22Rv1 (cell line): Measurements from ENCODE around the gene SLC25A17.

Experiments used
- ZFX ChIP-seq: fragments of 450-650 bp; IDR thresholded peaks from 2 replicates; pipeline ENCODE4 v1.6.1; 2017; ENCODE audit warnings: antibody characterized with exemption, borderline replicate concordance
- TF ChIP-seq, protein P1 (sequence below): fragments of 450-650 bp; IDR thresholded peaks from 2 replicates; pipeline ENCODE4 v1.5.1; 2017; ENCODE audit warnings: mild to moderate bottlenecking

DNA sequence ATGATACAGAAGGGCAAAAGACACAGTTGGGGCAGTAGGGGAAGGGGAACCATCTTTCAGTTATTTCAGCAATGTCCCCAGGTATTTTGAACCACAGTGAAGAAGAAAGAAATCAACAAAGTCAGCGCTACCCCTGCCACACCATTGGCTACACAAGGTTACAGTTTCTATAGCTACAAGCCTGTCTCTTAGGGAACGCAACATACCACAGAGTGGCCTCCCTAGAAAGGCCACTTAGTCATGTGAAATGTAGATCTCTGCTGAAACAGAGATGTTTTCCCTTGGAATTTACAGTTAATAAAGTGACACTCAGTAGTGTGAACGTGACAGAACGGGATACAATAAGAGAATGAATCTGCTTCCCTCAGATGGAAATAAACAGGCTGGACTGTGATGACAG lies 85.2 kb downstream of the SLC25A17 start:
- TF ChIP-seq, protein P1, sequence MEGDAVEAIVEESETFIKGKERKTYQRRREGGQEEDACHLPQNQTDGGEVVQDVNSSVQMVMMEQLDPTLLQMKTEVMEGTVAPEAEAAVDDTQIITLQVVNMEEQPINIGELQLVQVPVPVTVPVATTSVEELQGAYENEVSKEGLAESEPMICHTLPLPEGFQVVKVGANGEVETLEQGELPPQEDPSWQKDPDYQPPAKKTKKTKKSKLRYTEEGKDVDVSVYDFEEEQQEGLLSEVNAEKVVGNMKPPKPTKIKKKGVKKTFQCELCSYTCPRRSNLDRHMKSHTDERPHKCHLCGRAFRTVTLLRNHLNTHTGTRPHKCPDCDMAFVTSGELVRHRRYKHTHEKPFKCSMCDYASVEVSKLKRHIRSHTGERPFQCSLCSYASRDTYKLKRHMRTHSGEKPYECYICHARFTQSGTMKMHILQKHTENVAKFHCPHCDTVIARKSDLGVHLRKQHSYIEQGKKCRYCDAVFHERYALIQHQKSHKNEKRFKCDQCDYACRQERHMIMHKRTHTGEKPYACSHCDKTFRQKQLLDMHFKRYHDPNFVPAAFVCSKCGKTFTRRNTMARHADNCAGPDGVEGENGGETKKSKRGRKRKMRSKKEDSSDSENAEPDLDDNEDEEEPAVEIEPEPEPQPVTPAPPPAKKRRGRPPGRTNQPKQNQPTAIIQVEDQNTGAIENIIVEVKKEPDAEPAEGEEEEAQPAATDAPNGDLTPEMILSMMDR = no peak
- TF ChIP-seq ZFX = no peak
